ENCODE data around the gene SLC2A13. TPM values are rescaled to one million over a fixed set of nuclear protein-coding genes. Genes with fewer than 3 reads are reported as not detected.
"Not testable (repeated sequence)": the region's sequence is repeated elsewhere in the genome, so short reads cannot be mapped to it uniquely, and the experiment has no call there.

The SLC2A13 gene
- total RNA-seq, 2 experiments from 2014 or later = 8.2 to 9.4 TPM

GRCh38 chr12:39835517-39836489 lies 270.1 kb downstream of the SLC2A13 start:
- ChIA-PET CTCF (no interaction called here), POLR2A (no interaction called here)

- CTCF ChIA-PET = no interaction called here
Measured at GRCh38 chr12:39831587-39832315, 274.1 kb downstream of the SLC2A13 start.

GRCh38 chr12:39830852-39831520 lies 274.9 kb downstream of the SLC2A13 start:
- POLR2A ChIA-PET = no interaction called here
- CTCF ChIA-PET = no interaction called here

More at GRCh38 chr12:39831587-39832315, 274.1 kb downstream of the SLC2A13 start:
- POLR2A ChIA-PET = no interaction called here

- POLR2A ChIA-PET = no interaction called here
- CTCF ChIA-PET = no interaction called here
Measured at GRCh38 chr12:39830171-39830570, 275.7 kb downstream of the SLC2A13 start.

GRCh38 chr12:39824505-39825212 lies 281.2 kb downstream of the SLC2A13 start:
- POLR2A ChIA-PET = no interaction called here
- CTCF ChIA-PET = no interaction called here

GRCh38 chr12:39816671-39817185 lies 289.2 kb downstream of the SLC2A13 start:
- ChIA-PET CTCF (no interaction called here), POLR2A (no interaction called here)

- ChIA-PET POLR2A (no interaction called here), CTCF (no interaction called here)
Measured at GRCh38 chr12:39815746-39816145, 290.1 kb downstream of the SLC2A13 start.

GRCh38 chr12:39814626-39815025 lies 291.3 kb downstream of the SLC2A13 start:
- ChIA-PET CTCF (no interaction called here), POLR2A (no interaction called here)

- POLR2A ChIA-PET = no interaction called here
- CTCF ChIA-PET = no interaction called here
Measured at GRCh38 chr12:39813776-39814175, 292.1 kb downstream of the SLC2A13 start.

GRCh38 chr12:39812456-39812855 lies 293.4 kb downstream of the SLC2A13 start:
- POLR2A ChIA-PET, CTCF ChIA-PET: not testable (repeated sequence)

GRCh38 chr12:39807043-39807442 lies 298.8 kb downstream of the SLC2A13 start:
- POLR2A ChIA-PET = no interaction called here

GRCh38 chr12:39805651-39806050 lies 300.2 kb downstream of the SLC2A13 start:
- ChIA-PET POLR2A (no interaction called here), CTCF (no interaction called here)

More at GRCh38 chr12:39807043-39807442, 298.8 kb downstream of the SLC2A13 start:
- CTCF ChIA-PET = interaction anchor here (0.9 kb wide), 1 partner anchor 8 kb away, joined by 3 read pairs; no protein-coding TSS in a partner anchor

- CTCF ChIA-PET = no interaction called here
- POLR2A ChIA-PET = no interaction called here
Measured at GRCh38 chr12:39804898-39805297, 301.0 kb downstream of the SLC2A13 start.

GRCh38 chr12:39804479-39804878 lies 301.4 kb downstream of the SLC2A13 start:
- POLR2A ChIA-PET = no interaction called here
- CTCF ChIA-PET = no interaction called here

GRCh38 chr12:39803151-39803550 lies 302.7 kb downstream of the SLC2A13 start:
- ChIA-PET POLR2A (no interaction called here), CTCF (no interaction called here)

- POLR2A ChIA-PET = no interaction called here
Measured at GRCh38 chr12:39798977-39799376, 306.9 kb downstream of the SLC2A13 start.

GRCh38 chr12:39798429-39798828 lies 307.5 kb downstream of the SLC2A13 start:
- CTCF ChIA-PET = interaction anchor here (0.9 kb wide), 1 partner anchor 9 kb away, joined by 3 read pairs; no protein-coding TSS in a partner anchor
- POLR2A ChIA-PET = no interaction called here

More at GRCh38 chr12:39798977-39799376, 306.9 kb downstream of the SLC2A13 start:
- CTCF ChIA-PET = interaction anchor here (0.9 kb wide), 1 partner anchor 8 kb away, joined by 3 read pairs; no protein-coding TSS in a partner anchor

- POLR2A ChIA-PET = no interaction called here
- CTCF ChIA-PET = no interaction called here
Measured at GRCh38 chr12:39795481-39795880, 310.4 kb downstream of the SLC2A13 start.

GRCh38 chr12:39792938-39793337 lies 312.9 kb downstream of the SLC2A13 start:
- ChIA-PET POLR2A (no interaction called here), CTCF (no interaction called here)

- POLR2A ChIA-PET = no interaction called here
- CTCF ChIA-PET = no interaction called here
Measured at GRCh38 chr12:39788239-39788638, 317.6 kb downstream of the SLC2A13 start.
